Limb (tissue), 2 donors: ENCODE results near the gene SERAC1.

Experiments
- DNase-seq, 2 donors: peaks; one replicate each; pipeline ENCODE4 v3.0.0-alpha.2; 2016; ENCODE audit errors: extremely low spot score in 2 of 2

Gene SERAC1

DNA sequence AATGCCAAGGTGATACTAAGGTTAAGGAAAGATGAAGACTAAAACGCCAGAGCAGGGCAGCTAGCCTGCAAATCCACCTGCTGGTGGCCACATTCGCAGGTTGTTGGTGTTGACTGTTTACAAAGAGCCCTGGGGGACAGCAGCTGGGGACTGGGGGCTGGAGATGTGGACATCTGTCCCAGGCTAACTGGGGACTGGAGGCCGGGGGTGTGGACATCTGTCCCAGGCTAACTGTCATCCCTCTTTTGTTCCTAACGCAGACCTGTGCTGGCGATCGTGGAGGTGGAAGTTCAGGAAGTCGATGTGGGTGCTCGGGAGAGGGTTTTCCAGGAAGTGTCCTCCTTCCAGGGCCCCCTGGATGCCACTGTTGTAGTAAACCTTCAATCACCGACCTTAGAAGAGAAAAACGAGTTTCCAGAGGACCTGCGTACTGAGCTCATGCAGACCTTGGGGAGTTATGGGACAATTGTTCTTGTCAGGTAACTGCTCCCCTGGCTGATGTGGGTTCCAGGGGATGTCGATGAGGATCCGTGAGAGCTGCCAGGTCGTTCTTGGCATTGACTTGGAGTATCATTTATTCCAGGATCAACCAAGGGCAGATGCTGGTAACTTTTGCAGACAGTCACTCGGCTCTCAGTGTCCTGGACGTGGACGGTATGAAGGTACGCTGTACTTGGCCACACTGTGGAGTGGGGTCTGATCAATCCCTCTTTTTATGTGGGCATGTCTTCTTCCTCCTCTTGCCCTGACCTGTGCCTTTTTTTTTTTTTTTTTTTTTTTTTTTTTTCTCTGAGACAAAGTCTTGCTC lies 87.0 kb downstream of the SERAC1 start:
- no peak for DNase-seq

DNA sequence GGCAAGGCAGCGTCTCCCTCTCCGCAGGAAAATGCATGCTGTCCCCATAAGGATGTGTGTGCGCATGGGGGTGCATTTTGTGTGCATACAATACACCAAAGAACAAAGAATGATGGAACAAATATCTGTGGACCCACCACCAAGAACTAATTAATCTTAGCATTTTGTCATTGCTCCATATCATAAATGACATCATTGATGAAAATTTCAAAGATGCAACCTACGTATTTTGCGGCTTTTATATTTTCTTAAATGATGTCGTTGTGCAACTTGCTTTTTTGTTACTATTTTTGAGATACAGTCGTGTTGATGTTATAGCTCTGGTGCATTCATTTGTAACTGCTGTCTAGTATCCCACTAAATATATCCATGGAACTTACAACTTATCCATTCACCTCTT lies 89.7 kb downstream of the SERAC1 start:
- no peak for DNase-seq

DNA sequence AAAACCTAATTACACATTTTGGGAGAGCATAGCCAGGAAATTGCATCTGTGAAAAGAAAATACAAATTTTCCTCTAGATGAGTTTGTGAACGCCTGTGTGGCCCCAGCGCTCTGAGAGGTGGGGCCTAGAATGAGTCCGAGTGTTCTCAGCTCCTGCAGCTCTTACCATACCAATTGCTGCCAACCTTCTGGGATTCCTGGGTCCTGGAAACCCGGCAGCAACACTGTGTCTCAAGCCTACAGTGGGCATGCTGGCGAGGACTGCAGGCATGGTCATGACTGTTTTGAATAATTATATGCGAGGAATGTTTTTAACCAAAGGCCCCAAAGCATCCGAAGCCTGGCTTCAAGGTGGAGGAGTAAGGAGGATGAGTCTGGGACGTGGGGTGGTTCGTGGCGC lies 90.4 kb downstream of the SERAC1 start:
- DNase-seq, result no peak

DNA sequence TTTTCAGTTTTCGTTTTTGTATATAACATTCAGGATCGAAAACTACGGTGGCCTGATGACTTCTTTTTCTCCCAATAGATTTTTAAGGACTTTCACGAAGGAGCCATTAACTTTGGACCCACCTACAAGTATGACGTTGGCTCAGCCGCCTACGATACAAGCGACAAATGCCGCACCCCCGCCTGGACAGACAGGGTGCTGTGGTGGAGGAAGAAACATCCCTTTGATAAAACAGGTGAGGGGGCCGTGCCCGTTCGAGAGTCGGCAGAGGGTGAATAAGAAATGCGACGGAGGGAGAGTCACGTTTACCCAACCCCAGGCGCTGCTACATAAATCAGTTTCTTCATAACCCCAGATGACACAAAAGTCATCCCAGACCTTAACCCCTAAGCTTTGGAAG lies 91.5 kb downstream of the SERAC1 start:
- DNase-seq, result no peak

DNA sequence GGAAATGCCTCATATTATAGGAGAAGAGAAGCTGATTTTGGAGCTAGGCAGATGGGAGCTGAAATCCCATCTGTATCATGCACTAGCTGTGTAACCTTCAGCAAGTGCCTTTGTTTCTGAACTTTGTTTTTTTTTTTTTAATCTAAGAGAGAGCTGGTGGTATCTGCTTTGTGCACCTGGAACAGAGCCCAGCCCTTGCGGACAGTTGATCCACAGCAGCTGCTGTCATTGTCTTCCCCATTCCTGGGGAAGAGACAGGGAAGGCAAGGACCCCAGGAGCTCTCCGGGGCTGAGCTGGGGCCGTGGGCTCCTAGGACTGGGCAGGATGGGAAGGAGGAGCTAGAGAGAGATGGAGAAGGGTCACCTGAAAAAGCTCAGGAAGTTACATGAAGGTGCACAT lies 94.3 kb downstream of the SERAC1 start:
- no peak for DNase-seq

- peak; percentile 62 to 80 for DNase-seq
Observed at GRCh38 chr6:158072083-158072721, 95.9 kb downstream of the SERAC1 start.

DNA sequence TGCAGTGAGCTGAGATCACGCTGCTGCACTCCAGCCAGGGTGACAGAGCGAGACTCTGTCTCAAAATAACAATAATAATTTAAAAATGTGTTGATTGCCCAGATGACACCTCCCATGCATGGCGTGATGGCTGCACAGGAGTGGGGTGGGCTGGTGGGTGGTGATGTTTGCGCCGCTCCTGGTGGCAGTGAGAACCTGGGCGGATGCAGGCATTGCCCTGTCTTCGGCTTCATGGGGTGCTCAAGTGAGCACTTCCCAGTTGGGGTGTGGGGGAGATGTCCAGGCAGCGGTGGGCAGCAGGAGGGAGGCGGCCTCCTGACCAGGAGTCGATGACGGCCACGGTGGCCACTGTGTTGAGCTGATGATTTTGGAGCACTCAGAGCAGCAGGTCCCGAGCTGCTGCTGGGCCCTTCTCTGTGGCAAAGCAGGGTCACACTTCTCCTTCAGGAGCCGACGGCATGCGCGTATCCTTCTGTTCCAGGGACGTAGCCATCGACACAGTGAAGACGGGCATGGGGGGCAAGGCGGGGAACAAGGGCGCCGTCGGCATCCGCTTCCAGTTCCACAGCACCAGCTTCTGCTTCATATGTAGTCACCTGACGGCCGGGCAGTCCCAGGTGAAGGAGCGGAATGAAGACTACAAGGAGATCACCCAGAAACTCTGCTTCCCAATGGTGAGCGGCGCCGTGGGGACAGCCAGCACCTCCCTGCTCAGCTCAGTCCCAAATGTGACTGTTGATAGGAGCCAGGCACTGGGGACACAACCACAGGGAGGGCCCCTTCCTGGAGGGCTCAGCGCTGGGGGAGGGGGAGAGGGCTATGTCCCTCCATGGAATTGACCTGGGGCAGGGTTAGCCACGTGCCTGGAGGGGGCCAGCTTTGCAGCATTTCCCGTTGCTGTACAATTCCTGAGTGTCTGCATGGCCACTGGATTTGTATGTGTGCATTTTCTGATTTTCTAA lies 96.7 kb downstream of the SERAC1 start:
- no peak for DNase-seq

DNA sequence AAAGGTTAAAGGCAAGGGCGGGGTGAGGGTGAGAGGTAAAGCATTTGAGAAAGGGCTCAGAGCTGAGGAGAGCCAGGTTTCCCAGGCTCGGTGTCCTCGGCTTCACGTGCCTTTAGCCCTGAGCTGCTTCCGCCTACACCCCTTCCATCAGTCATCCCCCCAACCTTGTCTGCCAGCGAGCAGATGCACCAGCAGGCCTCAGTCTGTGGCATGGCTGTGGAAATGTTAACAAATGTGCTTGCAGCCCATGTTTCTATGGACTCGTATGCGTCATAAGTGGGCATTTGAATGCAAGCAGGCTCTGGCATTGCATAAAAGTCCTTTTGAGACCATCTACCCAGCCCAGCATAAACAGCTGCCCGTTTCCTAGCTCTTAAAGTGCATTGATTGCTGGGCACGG lies 97.5 kb downstream of the SERAC1 start:
- no peak for DNase-seq

DNA sequence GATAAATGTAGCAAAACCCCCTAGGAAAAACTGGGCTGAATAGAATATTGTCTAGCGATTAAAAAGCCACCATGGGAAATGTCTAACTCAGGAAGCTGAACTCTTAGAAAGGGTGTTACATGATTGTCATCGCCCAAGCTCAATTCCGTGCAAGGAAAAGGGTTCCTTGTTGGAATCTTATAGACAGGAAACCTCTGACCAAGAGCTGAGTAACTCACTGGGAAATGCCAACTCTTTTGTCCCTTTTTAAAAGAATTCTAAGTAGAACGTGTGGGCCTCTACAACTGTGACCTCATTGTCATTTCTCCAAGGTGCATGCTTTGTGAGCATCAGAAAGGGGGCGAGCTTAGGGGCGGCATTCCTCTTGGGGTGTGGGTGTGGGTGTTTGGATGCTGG lies 98.3 kb downstream of the SERAC1 start:
- DNase-seq, result no peak

GRCh38 chr6:158068893-158069799 lies 98.9 kb downstream of the SERAC1 start:
- DNase-seq, result no peak

DNA sequence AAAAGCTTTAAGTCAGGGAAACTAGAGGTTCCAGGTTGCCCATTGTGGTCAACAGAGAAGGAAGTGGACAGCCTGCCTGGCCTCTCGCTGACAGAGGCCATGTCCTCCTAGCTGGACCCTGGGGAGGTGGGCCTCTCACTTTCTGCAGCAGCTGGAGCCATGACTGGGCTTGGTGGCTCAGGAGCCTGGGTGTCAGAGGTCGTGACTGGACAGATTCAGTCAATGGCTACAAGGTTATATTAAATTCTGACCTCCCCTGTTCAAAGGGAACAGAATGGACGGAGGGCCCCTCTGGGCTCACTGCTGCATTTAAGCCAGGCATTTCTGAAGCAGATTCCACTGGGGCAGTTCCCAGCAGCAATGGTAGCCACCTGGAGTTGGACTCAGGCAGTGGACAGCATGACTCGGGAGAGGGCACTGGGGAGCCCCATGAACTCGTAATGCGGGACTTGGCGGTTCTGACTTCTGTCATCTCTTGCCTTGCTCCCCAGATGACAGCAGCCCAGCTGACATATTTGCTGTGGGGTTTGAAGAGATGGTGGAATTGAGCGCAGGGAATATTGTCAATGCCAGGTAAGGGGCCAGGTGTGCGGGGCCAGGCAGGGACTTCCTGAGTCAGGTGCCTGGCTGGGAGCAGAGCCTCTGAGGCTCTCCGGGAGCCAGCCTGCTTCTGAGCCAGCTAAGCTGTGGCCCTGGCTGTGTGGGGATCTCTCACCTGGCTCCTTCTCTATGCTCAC lies 99.7 kb downstream of the SERAC1 start:
- DNase-seq, result no peak

- no peak for DNase-seq
Observed at GRCh38 chr6:158067436-158068015, 100.5 kb downstream of the SERAC1 start.

- DNase-seq, result no peak
Observed at GRCh38 chr6:158066136-158066781, 101.8 kb downstream of the SERAC1 start.

DNA sequence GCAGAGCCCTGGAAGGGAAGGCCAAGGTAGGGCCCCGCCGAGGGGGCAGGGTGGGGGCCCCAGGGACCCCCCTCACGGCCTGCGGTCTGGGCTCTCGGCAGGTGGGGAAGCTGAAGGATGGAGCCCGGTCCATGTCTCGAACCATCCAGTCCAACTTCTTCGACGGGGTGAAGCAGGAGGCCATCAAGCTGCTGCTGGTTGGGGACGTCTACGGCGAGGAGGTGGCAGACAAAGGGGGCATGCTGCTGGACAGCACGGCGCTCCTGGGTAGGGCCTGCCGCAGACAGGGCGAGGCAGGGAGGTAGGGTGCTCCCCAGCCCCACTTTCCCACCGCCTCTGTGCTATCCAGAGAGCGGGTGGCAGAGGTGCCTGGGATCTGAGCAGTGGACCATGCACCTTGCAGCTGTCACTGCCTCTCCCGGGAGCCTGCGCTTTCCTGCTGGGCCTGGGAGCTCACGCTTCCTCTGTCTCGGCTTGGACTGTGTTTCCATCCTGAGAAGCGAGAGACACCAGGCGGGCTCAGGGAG lies 103.3 kb downstream of the SERAC1 start:
- no peak for DNase-seq

DNA sequence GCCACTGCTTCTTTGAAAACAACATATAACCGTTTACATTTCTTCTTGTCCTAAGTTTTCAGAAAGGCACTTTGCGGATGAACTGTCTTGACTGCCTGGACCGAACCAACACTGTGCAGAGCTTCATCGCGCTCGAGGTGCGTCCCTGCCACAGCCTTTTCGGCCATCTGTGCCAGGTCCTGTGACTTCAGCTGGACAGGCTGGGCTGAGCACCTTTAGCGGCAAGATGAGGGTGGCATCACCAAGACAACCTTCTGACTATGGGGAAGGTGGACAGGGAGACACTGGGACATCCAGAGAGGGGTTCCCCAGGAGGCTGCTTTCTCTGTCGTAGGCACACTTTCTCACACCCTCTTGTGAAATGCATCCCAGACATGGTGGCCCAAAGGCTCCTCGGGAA lies 104.3 kb downstream of the SERAC1 start:
- DNase-seq, result no peak

GRCh38 chr6:158061709-158062461 lies 106.2 kb downstream of the SERAC1 start:
- peak in 1 of 2 donors; percentile 25 for DNase-seq

DNA sequence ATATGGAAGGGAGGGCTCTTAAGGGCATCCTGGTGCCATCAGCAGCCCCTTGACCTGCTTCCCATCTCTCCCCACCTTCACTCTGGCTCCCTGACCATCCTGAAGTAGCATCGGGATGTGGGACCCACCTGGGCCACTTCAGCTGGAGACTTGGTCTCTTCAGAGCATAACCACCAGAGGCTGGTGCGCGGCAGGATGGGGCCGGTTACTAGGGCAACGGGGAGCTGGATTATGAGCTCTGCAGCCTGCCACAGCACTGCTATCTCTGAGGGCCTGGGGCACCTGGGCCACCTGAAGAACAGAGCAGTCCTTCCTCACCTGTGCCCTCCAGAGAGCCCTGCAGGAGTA lies 106.7 kb downstream of the SERAC1 start:
- no peak for DNase-seq
